ENCODE measurements around the gene VSX1.
A peak's percentile ranks its signal among the peaks of the same experiment; 100 is the strongest.

The VSX1 gene

DNA sequence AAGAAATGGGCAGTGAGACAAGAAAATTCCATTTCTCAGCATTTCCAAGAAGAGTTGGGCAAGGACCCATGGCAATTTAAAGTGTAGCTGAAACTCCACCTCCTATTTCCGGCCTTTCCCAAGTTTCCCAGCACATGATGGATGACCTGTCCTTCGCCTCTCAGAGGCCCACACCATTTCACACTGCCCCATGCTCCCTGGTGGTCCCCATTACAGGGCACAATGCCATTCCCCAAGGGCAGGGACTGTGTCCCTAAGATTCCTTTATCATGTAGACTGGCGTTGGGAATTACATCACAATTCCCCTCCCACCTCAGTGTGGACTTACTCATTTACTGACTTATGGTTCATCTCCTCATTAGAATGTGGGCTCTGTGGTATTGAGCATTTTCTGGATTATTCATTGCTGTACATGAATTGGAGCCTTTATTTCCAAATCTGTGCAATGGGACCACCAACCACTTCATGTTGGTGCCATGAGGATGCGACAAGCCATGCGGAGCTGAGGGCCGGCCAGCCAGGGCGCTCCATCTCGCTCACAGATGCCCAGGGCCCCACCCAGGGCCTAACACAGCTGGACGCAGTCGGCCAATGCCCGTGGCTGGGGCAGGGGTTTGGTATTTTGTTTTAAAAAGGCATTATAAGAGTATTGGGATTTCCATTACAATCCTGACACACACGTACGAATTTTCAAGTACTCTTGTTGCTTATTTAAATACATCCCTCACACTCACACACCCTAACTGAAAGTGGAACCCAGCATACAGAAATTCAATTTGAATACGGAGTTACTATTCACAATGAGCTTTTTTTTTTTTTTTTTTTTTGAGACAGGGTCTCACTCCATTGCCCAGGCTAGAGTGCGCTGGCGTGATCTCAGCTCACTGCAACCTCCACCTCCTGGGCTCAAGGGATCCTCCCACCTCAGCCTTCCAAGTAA is 29.4 kb downstream of the VSX1 start:
- no peak for DNase-seq

DNA sequence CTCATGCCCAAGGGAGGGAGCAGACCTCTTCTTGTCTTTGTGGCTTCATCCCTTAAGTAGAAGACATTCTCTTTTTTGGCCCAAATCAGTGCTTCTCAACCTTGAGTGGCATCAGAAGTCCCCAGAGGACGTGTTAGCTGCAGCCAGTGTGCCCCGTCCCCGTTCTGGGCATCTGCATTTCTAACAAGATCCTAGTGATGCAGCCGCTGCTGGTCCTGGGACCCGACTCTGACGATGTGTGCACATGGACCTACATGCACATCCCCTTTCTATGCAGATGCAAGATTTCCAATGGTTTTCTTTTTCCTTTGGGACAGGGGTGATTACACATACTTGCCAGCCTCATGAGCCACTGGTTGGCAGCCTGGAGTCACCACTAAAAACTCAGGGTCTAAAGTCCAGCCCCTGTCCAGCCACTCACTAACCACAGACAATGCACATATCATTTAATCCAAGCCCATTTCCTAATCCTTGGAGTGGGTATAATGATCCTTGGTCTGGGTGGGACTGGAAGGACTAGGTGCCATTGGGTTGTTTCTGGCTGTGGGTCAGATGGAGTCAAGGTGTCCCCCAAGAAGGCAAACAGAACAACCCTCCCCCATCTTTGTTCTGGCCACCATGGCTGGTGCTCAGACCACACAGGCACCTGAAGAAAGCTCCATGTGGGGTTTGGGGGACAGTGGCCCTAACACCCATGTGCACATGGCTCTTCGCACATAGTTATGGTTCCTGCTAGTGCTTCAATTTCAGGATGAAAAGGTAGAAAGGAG is 30.4 kb downstream of the VSX1 start:
- DNase-seq = no peak

DNA sequence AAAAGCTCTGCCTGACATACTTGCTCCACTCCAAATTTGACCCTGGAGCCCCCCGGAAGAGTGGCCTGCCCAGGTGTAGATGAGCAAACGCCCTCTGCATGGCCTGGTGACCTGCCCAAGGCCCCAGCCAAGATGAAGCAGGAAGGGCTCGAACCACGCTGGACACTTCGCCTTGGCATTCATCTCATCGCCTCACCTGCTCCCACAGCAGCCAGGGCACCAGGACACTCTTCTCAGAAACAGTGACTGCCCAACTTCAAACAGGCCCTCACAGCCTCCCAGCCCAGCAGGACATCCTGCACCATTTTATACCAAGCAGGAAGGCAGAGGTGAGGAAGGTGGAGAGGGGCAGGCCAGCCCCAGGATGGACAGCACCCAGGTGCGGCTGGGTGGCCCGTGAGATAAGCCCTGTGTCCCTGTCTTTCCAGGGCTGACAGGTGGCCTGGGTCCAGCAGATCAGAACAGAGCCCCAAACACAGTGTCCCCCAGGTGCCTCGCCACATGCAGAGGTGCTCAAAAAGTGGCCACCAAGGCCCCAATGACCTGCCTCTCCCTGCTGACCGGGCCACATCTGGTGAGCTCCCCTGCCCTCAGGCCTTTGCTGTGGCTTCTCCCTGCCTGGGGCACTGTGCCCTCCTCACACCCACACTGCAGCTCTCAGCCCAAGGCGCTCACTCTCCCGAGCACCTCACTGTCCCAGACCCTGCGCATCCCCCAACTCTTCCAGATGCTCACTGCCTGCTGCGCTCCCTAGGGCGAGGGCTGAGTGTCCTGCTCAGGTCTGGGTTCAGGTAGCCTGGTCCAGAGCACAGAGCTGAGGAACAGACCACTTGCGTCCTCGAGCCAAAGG is 31.2 kb downstream of the VSX1 start:
- no peak for DNase-seq

DNA sequence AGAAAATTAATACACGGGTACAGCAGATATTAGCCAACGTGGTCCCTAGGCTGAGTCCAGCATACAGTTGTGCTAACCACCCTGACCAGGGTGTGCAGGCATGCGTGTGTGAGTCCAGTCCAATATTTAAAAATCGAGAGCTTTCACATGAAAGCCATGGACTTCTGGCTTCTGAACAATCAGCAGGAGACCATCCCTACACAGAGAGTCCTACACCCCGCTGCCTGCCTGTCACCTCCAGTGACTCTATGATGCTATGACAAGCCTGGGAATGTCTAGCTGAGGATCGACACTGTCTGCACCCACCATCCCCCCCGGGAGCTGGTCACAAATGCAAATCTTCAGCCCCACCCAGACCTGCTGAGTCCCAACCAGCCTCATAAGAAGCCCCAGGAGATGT is 31.9 kb downstream of the VSX1 start:
- no peak for DNase-seq

DNA sequence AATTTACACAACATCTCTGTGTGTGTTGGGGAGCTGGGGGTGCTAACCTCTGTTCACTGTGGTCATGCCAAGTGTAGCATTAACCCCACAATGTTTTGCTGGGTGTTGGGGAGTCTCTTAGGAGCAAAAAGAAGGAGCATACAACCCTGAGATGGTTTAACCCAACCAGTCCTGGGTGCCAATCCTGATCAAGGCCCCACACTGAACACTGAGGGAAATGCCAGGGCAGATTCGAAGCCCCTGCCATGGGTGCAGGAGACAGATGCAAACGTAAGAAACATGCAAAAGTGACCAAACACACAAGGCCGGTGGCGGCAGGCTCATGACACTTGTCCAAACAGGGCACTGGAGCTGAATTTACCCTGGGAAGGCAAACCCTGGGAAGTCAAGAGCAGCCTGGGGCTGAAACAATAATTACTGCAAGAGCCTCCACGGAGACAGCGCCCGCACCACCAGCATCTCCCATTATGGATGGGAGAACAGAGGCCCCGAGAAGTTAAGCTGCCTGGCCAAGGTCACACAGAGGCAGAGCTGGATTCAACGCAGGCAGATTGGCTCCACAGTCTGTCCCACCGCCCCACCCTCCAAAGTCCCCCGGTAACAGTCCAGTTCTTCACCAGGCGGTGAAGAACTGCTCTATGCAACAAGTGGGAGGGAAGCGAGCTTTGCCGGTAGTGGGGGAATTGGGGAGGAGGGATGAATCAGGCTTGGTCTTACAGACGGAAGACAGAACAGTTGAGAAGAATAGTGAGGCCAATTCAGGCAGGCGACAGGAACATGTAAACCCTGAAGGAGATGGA is 32.5 kb downstream of the VSX1 start:
- no peak for DNase-seq

DNA sequence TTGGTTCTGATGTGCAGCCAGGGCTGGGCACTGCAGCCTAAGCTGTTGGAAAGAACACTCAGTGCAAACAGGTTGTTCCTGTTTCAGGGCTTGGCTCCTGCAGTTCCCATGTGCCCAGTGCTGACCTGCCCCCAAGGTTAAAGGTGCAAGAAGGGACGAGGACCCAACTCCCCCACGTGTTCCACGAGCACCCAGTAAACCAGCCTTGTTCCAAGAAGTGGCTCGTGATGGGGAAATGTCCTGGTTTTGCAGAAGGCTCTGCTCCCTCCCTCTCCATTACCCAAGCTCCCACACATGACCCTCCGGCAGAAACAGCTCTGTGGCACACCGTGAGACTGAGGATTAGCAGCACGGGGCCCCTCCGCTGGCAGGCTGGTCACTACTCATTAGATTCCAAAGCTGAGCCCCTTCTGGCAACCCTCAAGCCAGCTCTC is 33.4 kb downstream of the VSX1 start:
- DNase-seq = no peak

DNA sequence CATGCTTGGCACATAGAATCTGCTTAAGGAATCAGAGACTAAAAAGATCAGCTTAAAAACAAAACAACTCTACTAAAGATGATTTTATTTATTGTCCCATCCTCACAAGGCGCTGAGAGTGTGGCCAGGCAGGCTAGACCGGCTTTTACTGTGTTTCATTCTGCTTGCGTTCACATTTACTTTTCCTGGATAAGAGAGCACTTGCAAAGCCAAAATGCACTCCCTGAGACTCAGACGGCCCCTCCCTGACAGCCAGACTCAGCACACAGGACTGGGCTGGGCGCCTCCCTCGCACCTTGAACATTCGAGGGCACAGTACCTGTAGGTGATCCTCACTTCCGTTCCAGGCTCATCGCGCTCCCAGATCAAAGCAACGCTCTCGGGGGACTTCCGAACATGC is 34.2 kb downstream of the VSX1 start:
- DNase-seq = no peak

DNA sequence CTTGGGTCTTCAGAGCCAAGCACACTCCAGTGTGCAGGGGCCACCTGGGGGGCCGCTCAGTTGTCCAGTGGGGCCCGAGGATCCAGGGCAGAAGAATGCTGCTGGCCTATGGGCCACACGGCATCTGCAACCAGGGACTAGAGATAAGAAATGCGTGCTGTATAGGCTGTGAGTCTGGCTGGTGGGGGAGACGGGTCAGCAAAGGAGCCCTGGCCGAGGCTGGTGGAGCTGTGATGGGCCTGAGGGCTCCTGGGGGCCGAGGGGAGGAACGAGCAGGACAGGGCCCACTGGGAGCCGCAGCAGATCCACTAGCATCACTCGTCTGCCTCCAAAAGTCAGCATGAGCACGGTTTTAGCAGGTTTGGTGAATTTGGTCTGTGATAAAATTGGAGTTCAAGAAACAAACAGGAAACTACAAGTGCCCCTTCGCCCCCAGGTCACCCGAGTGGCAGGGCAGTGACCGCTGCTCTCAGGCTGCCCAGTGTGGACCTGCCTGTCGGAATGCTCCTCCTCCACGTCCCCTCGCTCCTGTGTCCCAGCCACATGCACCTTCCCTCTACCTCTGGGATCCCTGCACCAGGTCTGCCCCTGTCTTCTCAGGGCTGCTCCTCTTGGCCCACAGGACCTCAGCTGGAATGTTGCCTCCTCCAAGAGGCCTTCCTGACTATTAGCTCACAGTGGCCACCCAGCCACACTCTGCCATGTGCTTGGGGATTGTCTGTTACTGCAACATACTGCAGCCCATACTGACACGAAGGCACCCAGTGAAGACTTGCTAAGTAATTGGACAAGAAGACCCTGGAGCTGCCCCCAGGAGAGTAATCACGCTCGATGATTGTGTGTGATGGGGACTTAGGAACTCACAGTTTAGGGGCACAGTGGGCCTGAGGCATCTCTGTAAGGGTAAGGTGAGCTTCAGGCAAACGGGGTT is 34.9 kb downstream of the VSX1 start:
- no peak for DNase-seq

DNA sequence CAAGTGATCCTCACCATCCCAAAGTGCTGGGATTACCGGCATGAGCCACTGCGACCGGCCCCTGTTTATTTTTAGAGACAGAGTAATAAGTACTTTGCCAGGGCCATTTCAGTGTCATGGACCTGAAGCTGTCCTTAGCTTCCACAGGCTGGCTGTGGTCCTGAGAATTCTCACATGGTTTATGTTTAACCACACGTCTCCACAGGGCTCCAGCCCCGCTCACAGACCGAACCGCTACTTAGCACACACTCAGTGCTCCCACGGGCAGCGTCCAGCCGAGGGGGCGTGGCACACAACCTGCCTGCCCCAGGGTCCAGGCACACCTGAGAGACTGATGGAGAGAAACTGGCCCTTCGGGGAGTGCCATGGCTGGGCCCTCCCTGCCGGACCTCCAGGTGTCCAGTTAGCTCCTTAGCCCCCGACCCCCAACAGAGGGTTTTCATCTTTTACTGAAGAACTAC is 35.7 kb downstream of the VSX1 start:
- DNase-seq = no peak

DNA sequence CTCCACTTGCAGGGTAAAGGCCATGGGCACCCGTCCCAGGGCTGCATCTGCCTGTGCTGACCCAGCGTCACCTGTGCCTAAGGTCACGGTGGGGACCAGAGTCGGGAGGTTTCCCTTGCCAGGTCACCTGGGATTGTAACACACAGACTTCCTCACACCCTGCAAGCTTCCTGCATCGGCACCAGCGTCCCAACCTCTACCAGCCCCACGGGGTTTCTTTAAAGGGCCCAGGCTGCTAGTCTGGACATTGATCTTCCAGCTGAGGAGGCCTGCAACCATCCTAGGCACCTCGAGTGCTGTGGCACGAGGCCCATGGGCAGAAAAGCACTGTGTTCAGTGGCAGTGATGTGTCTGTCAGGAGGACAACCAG is 36.6 kb downstream of the VSX1 start:
- no peak for DNase-seq

DNA sequence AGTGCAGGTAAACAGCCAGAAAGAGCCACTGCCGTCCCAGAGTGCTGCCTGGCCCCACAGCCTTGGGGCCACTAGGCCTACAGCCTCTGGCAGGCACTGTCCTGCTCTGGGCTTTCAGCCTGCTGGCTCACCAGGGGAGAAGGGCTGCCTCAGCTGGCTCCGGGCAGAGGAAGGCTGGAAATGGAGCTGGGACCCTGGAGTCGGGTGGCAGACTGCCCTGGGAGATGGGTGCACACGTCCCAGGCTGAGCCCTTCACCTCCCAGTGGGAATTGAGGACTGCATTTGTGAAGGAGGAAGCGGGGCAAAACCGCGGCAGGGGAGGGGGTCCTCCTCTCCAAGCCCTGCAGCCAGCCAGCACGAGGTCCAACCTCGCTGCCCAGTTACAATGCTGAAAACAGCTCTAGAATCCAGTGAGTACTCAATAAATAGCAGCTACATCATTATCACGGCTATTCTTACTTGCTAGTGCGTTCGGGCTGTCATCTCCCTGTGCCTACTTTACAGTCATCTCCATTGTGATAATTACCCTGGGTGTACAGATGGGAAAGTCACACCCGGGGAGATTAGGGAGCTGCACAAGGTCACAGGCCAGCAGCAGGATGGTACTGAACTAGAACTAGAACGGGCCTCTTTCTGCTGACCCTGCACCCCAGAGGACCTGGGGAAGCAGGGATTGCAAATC is 37.1 kb downstream of the VSX1 start:
- no peak for DNase-seq

DNA sequence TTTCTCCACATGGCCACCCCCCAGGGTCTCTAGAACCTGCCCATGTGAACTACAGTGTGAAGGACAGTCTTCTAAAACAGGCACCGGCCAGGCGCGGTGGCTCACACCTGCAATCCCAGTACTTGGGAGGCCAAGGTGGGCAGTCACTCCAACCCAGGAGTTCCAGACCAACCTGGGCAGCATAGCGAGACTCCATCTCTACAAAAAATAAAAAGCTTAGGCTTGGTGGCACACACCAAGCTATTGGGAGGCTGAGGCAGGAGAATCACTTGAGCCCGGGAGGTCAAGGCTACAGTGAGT is 37.7 kb downstream of the VSX1 start:
- DNase-seq = no peak

DNA sequence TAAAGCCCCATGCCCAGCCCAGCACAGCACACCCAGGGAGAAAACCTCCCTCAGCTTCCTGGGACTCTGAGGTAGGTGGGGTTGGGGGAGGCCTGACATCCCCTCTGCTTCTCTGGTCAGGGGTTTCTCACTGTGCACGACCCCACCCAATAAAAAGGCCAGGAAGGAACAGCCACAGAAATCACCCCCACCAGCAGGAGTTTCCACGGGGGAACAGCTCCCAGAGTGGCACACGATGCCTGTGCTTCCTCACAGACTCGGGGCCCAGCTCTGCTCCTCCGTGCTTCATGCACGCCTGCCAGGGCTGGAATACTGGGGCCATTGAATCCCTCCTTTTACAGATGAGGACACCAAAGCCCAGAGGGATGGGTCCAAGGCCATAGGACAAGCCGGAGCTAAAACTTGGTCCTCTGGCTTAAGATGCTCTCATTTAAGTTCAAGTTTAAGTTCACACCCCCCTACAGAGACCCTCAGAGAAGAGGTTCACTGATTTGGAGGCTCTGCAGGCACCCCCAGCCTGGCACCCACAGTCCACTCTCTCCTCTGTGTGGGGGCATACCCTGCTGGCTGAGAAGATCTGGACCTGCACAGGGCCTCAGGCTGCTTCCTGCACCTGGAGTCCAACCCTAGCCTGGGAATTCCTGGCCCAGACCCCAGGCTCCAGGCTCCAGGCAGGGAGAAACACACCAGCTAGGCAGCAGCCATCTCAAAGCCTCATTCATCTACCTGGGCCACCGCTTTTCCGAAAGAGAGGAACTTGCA is 38.3 kb downstream of the VSX1 start:
- no peak for DNase-seq

DNA sequence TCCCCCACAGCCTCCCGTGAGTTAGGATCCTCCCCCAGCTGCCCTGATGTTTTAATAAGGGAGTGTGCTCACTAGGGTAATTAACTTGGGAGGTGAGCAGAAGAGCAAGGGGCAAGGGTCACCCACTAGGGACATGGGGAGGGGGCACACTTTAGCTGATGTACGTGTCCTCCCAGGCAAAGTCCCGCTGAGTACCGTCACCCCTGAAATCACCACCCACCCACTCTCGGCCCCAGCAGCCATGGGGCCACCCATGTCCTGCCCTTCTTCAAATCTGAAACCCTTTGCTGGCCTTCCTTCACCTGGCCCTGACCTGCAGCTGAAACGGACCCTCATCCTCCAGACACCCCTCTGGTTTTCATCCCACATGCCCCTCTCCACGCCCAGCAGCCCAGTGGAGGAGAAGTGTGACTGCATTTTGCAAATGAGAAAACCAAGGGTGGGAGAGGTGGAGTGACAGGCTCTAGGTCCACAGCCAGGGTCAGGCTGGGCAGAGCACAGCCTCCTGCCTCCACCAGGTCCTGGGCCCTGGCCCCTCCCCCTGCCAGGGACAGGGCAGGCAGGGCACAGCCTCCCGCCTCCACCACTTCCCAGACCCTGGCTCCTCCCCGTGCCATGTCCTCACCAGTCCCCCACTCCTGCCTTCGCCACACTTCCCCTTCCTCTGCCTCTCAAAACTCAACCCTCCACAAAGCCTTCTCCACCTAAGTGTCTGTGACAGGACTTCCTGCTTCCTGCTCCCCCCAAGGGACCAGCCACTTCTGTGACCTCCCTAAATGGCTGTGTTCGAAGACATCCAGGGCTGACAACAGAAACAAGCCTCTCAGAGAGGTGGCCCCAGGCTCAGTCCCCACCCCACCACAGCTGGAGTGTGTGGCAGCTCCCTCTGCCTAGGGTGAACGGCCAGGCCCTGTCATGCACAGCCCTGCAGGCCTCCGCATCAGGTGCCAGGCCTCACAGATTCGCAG is 39.1 kb downstream of the VSX1 start:
- DNase-seq = peak; percentile 10

DNA sequence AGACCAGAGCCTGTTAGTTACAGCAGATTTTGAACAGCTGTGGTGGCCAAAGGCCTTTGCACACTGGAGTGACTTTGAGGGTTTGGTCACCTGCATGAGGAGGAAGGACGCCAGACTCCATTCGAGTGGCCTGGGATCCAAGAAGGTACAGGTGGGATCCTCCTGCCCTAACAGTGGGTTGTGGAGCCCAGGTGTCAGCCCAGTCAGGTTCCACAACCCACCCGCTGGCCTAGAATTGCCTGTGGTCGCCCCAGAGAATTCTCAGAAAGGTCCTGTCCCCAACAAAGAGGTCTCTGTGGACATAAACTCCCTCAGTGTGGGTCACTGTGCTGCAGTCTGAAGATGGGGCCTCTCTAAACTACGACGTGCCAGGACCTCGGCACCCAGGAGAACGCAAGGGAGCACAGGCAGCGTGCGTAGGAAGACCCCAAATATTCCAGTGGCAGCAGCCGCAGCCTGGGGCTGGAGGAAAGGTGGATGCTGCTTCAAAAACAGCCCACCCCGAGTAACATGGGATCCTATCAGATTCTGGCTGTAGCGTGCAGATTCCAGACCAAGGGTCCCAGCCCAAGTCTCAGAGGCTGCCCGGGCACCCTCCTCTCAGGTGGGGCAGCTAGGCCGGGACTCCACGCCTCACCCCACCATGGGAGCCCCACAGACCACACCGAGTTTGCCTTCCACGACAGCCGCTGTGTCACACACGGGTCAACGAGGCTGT is 40.0 kb downstream of the VSX1 start:
- DNase-seq = no peak

DNA sequence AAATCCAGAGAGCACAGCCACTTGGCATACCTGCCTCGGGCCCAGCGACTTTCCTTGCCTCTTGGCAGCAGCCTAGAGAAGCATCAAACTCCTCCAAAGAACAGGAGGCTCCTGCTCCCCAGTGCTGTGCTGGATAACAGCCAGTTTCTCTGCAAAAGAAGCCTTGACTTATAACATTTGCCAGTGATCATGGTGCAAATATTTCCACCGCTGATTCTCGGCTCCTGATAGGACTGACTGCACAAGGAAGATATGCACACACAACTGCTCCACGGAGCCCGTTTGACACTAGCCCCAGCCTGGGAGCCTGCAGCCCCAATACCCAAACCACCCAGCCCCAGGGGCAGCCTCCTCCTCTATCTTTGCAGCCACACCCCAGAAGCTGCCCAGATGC is 41.5 kb downstream of the VSX1 start:
- DNase-seq = no peak

DNA sequence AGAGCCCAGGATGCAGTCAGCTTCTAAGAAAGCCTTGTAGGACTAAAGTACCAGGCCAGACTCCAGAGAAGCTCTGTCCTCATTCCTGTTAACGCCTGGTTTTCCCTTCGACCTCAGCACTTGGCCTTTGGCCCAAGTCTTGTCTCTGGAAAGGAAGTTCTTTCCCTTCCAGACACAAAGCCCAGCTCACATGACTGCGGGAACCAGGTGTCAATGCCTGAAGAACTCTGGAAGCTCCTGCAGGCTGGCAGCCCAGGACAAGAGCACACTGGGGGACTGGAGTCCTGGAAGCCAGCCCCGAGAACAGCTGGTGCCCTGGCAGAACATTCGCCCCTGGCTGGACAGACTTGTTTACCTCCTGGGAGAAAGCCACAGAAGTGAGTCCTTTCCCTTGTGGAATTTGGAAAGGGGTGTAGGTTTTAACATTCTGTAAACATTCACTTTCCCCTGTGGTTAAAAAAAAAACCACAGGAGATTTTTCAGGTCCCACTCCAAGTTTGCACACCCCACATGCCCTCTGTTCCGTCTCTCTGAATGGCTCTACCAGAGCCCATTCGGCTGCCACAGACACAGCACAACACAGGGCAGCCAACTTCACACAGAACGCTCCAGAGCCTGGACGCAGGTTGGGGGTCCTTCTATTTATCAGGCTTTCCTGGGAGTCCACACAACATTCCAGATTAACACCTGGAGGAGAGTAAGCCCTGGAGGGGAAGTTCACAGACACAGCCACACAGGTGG is 42.1 kb downstream of the VSX1 start:
- DNase-seq = no peak

Measured in activated naive CD4-positive, alpha-beta T cell treated with Interleukin-2 at 50 U/mL for 16 hours (primary cell).